Purkinje cell (primary cell): ENCODE results near the gene GPR61. TPM values are rescaled to one million over a fixed set of nuclear protein-coding genes. Genes with fewer than 3 reads are reported as not detected.

Experiments used
- polyA plus RNA-seq: library from polyadenylated mRNA; unstranded; fragments of >200 nt; fragmentation: Nextera tagmentation; gene quantifications from 2 replicates; pipeline ENCODE4 v1.2.1, GENCODE V29; 2014

Gene GPR61, protein sequence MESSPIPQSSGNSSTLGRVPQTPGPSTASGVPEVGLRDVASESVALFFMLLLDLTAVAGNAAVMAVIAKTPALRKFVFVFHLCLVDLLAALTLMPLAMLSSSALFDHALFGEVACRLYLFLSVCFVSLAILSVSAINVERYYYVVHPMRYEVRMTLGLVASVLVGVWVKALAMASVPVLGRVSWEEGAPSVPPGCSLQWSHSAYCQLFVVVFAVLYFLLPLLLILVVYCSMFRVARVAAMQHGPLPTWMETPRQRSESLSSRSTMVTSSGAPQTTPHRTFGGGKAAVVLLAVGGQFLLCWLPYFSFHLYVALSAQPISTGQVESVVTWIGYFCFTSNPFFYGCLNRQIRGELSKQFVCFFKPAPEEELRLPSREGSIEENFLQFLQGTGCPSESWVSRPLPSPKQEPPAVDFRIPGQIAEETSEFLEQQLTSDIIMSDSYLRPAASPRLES
- polyA plus RNA-seq: 14.8 and 15.2 TPM in 2 replicates

DNA sequence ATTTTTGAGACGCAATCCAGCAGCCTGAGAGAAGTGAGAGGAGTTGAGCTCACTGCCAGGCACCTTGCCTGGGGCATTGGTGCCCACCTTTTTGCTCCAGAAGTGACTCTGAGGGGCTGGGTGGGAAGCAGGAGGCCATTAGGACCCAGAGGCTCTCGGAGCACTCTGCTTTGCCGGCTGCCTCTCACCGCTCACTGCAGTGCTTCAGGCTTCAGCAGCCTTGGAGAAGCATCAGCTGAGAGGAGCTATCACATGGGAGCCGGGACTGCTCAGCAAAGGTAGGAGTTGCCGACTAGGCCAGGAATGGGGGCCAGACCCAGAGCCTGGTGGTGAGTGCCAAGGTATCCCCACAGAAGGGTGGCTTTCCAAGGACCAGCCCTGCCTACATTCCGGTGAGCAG lies at the start of gene GPR61:
Gene GPR61, plus strand, starts transcription at position 197 of the 400 bp plus-strand sequence. CDS start 3,151 bp downstream, outside the sequence.

DNA sequence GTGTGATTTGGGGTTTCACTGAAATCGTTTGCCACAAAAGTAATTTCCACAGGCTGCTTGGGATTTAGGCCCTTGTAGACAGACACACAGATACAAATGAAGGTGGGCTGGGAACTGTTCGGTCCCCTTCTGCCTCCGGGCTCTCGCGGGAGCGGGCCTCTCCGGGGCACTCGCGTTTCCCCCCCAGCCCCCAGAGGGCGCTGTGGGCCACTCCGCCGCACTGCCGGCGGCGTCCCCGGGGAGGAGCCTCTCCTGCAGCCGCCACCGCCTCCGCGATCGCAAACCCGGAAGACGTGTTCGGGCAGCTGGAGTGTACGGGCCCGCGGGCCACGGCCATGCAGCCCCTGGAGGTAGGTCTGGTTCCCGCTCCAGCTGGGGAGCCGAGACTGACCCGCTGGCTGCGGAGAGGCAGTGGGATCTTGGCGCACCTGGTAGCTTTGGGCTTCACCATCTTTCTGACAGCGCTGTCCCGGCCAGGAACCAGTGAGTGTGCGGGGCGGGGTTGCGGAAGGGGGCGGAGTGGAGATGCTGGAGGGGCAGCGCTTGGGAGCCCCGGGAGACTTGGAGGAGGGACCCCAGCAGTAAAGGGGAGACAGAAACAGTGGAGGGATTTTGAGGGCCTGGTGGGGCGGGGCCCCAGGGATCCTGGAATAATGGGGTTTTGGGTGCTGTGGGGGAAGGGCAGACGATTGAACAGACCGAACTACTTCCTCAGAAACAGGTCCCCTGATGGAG lies 45.7 kb upstream of the GPR61 start, which contains the start of gene CYB561D1:
Gene CYB561D1, plus strand, starts transcription at position 290 of the 735 bp plus-strand sequence. Its CDS starts 46 bp downstream, at position 336.

DNA sequence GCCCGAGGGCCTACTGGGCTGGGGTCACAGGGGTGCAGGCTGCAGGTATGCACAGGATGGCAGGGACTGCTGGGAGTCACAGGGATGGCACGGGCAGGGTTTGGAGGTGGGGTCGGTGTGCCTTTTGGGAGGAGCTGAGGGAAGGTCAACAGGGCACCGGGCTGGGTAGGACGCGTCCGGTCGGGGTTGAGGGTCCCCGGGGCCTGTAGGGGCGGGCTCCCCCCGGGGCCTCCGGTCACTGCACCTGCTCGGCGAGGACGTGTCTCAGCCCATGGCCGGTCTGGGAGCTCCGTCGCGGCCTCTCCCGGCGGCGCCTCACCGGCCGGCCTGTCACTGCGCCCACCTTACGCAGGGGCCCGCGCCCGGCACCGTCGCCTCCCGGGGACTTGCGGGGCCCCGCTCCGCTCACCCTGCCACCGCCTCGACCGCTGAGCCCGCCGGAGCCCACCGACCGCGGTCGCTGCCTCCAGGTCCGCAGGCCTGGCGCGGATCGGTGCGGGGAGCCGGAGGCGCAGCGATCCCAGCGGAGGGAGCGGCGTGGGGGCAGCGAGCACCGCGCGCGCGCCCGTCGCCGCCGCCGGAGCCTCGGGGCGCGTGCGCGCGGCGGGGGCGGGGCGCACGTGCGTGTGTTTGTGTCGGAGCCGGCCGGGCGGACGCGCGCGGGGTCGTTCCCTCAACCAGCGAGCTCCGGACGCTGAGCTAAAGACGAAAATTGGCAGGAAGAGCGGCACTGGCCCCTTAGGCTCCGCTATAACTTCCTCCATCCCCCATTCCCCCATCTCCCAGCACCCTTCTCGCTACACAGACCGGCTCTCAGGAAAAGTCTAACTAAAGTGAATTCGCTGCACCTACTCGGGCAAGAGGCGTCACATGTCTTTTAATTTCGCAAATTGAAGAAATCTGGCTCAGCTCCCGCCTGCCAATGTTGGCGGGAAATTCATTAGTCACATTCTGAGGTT lies 30.2 kb upstream of the GPR61 start, which contains the start of gene AMIGO1:
Gene AMIGO1, minus strand, starts transcription at position 552 of the 959 bp plus-strand sequence. CDS start 815 bp downstream, outside the sequence.

DNA sequence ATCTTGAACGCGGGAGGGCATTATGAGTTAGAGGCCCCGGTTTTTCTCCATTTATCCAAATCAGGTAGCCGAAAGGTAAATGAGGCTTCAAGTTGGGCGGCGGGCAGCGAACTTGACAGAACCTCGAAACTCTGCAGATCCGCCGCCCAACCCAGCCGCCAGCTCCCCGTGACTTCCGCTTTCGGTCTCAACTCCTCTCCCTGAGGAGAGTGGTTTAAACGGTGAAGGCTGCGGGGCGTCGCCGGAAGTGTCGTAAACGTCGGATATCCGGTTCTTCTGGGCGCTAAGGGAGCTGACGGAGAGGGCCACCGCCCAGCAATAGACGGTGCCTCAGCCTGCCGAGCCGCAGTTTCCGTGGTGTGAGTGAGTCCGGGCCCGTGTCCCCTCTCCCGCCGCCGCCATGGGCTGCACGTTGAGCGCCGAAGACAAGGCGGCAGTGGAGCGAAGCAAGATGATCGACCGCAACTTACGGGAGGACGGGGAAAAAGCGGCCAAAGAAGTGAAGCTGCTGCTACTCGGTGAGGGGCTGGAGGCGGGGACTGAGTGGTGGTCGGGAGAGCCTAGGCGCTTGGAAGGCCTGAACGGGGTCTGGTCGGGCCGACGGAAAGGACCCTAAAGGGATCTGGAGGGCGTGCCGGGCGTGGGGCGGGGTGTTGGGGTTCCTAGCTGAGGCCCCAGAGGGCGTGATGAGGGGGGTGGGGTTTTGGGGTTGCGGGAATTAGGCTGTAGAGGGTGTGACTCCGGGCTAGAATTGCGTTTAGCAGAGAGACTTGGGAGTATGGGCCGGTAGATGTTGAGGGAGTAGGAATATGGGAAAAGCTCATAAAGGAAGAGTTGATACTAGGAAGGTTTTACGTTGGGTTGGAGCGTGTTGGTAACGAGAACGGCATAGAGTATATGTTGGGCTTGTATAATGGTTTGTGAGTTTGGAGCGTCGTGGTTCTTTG lies 8.9 kb downstream of the GPR61 start, which contains the start of gene GNAI3:
Gene GNAI3, plus strand, starts transcription at position 295 of the 947 bp plus-strand sequence. Its CDS starts 106 bp downstream, at position 401.

Other genes with a start within 250 kb of the GPR61 start
- 1.1 TPM in 1 of 2 replicates, not detected in the other for gene MYBPHL, start 232.9 kb upstream of the GPR61 start, polyA plus RNA-seq
- gene SORT1, start 142.0 kb upstream of the GPR61 start, polyA plus RNA-seq: 7.4 and 14.4 TPM in 2 replicates
- gene PSMA5, start 113.4 kb upstream of the GPR61 start, polyA plus RNA-seq: 103 and 114 TPM in 2 replicates
- not detected in 2 replicates for gene SYPL2, start 73.3 kb upstream of the GPR61 start, polyA plus RNA-seq
- gene ATXN7L2, start 56.0 kb upstream of the GPR61 start, polyA plus RNA-seq: 1.8 TPM in 1 of 2 replicates, not detected in the other
- gene CYB561D1, start 45.8 kb upstream of the GPR61 start, polyA plus RNA-seq: 1.6 and 4.2 TPM in 2 replicates
- 36.7 and 50.3 TPM in 2 replicates for gene AMIGO1, start 30.1 kb upstream of the GPR61 start, polyA plus RNA-seq
- 2.2 and 3.8 TPM in 2 replicates for gene GNAI3, start 8.7 kb downstream of the GPR61 start, polyA plus RNA-seq
- not detected in 2 replicates for gene GNAT2, start 79.7 kb downstream of the GPR61 start, polyA plus RNA-seq
- 22.1 and 37.9 TPM in 2 replicates for gene AMPD2, start 80.0 kb downstream of the GPR61 start, polyA plus RNA-seq
- 30.7 and 36.0 TPM in 2 replicates for gene GSTM4, start 116.2 kb downstream of the GPR61 start, polyA plus RNA-seq
- gene GSTM2, start 128.2 kb downstream of the GPR61 start, polyA plus RNA-seq: 87.9 and 100 TPM in 2 replicates
- gene GSTM1, start 147.9 kb downstream of the GPR61 start, polyA plus RNA-seq: 17.9 and 26.0 TPM in 2 replicates
- 13.3 and 30.1 TPM in 2 replicates for gene GSTM5, start 172.4 kb downstream of the GPR61 start, polyA plus RNA-seq
- 357 and 497 TPM in 2 replicates for gene GSTM3, start 201.2 kb downstream of the GPR61 start, polyA plus RNA-seq
- not detected in 2 replicates for gene EPS8L3, start 224.1 kb downstream of the GPR61 start, polyA plus RNA-seq